Endothelial cell (in vitro differentiated cells): ENCODE results near the gene GRIN1. TPM values are rescaled to one million over a fixed set of nuclear protein-coding genes. Genes with fewer than 3 reads are reported as not detected.

ENCODE experiments used
- DNase-seq: peaks from one replicate; pipeline ENCODE4 v3.0.0; 2021; ENCODE audit warnings: low spot score
- H3K27ac Mint-ChIP-seq: one replicate; pipeline ENCODE4 v1.8.0; 2021; ENCODE audit warnings: mixed read lengths, inconsistent platforms; ENCODE audit not compliant: unreplicated experiment
- H3K27me3 Mint-ChIP-seq: one replicate; pipeline ENCODE4 v1.8.0; 2021; ENCODE audit warnings: mild to moderate bottlenecking, moderate library complexity, mixed read lengths, inconsistent platforms; ENCODE audit not compliant: unreplicated experiment
- H3K36me3 Mint-ChIP-seq: one replicate; pipeline ENCODE4 v1.8.0; 2021; ENCODE audit warnings: mild to moderate bottlenecking, low read depth, mixed read lengths, inconsistent platforms; ENCODE audit not compliant: unreplicated experiment
- H3K4me1 Mint-ChIP-seq: one replicate; pipeline ENCODE4 v1.8.0; 2021; ENCODE audit warnings: mild to moderate bottlenecking, mixed read lengths, inconsistent platforms; ENCODE audit not compliant: unreplicated experiment
- H3K4me3 Mint-ChIP-seq: one replicate; pipeline ENCODE4 v1.8.0; 2021; ENCODE audit warnings: mild to moderate bottlenecking, mixed read lengths, inconsistent platforms; ENCODE audit not compliant: unreplicated experiment
- H3K9me3 Mint-ChIP-seq: one replicate; pipeline ENCODE4 v1.8.0; 2021; ENCODE audit warnings: mixed read lengths, inconsistent platforms; ENCODE audit not compliant: unreplicated experiment
- CTCF ChIP-seq: fragments of 200-600 bp; sonication (generic); IDR thresholded peaks from one replicate; pipeline ENCODE4 v1.5.0; 2021; ENCODE audit warnings: antibody characterized with exemption; ENCODE audit not compliant: unreplicated experiment
- total RNA-seq: library from RNA; stranded (reverse); fragmentation: NEBNext Ultra II Directional; extraction: Animal tissue kit (Norgen Biotek cat#: 25700); gene quantifications from one replicate; pipeline ENCODE4 v1.2.1, GENCODE V29; 2021; ENCODE audit not compliant: unreplicated experiment

GRIN1 gene
- total RNA-seq, 1 donor from 2014 or later = not detected

- Mint-ChIP-seq H3K27ac (no peak overlapping the region), H3K36me3 (no peaks in the 10 kb centered on the region), H3K27me3 (peaks cover 16% of the 10 kb centered on the region), H3K9me3 (no peaks in the 10 kb centered on the region), H3K4me1 (no peaks in the 10 kb centered on the region), H3K4me3 (no peak overlapping the region)
- TF ChIP-seq CTCF = no peak
- DNase-seq = peak; percentile 34
Observed at GRCh38 chr9:137168904-137169856, 30.2 kb downstream of the GRIN1 start.

- no peak within 1 kb of the TSS for H3K27ac Mint-ChIP-seq
- H3K27me3 Mint-ChIP-seq = peaks cover 14% of the 10 kb centered on the region
- H3K4me3 Mint-ChIP-seq = no peak within 1 kb of the TSS
- TF ChIP-seq CTCF = no peak
- no peaks in the 10 kb centered on the region for H3K9me3 Mint-ChIP-seq
- H3K4me1 Mint-ChIP-seq = no peaks in the 10 kb centered on the region
- no peak for DNase-seq
- H3K36me3 Mint-ChIP-seq = no peaks in the 10 kb centered on the region
Observed at GRCh38 chr9:137169896-137170358, 31.0 kb downstream of the GRIN1 start, which contains the start of gene LRRC26. LRRC26 (minus strand) TSS chr9:137170051; CDS start chr9:137169943, 108 bp downstream.

- Mint-ChIP-seq H3K9me3 (no peaks in the 10 kb centered on the region), H3K27ac (no peak overlapping the region), H3K4me1 (no peaks in the 10 kb centered on the region), H3K4me3 (no peak overlapping the region), H3K36me3 (no peaks in the 10 kb centered on the region), H3K27me3 (peaks cover 12% of the 10 kb centered on the region)
- no peak for DNase-seq
- no peak for TF ChIP-seq CTCF
Observed at GRCh38 chr9:137170486-137171148, 31.7 kb downstream of the GRIN1 start.

- H3K27me3 Mint-ChIP-seq = peaks cover 15% of the 10 kb centered on the region
- DNase-seq = no peak
- no peaks in the 10 kb centered on the region for H3K4me1 Mint-ChIP-seq
- H3K9me3 Mint-ChIP-seq = no peaks in the 10 kb centered on the region
- H3K27ac Mint-ChIP-seq = no peak overlapping the region
- H3K36me3 Mint-ChIP-seq = no peaks in the 10 kb centered on the region
- no peak for TF ChIP-seq CTCF
- no peak overlapping the region for H3K4me3 Mint-ChIP-seq
Observed at GRCh38 chr9:137171149-137171900, 32.4 kb downstream of the GRIN1 start.
